Cerebellar cortex (tissue), 1 donor: ENCODE results near the gene PLA2G4E.
A peak's percentile ranks its signal among the peaks of the same experiment; 100 is the strongest.

Source experiments
- DNase-seq: peaks from one replicate; pipeline ENCODE4 v3.0.0-alpha.2; 2015; ENCODE audit warnings: low spot score

PLA2G4E gene

GRCh38 chr15:41978534-41978933 is 42.3 kb downstream of the PLA2G4E start:
- no peak for DNase-seq

DNA sequence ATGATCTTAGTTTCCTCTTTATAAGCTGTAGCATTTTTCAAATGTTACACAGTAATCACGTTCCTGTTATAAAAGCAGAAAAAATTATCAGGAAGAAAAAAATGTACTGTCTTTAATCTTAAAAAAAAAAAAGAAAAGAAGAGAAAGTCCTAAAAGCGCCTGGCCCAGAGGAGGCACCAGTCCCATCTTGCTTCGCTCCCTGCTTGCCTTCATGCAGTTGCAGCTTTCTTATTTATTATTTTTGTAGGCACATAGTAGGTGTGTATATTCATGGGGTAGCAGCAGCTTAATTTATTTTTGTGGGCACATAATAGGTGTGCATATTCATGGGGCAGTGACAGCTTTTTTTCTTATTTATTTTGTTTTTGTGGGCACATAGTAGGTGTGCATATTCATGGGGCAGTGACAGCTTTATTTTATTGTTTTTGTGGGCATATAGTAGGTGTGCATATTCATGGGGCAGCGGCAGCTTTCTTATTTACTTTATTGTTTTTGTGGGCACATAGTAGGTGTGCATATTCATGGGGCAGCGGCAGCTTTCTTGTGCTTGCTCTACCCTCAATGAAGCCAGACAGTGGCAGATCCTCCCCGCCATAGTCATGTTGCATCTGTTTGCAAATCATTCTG is 43.0 kb downstream of the PLA2G4E start:
- DNase-seq = no peak

- DNase-seq = no peak
These were observed 45.2 kb downstream of the PLA2G4E start for GRCh38 chr15:41975669-41976068.

- DNase-seq = no peak
These were observed 46.8 kb downstream of the PLA2G4E start for GRCh38 chr15:41974041-41974440.

DNA sequence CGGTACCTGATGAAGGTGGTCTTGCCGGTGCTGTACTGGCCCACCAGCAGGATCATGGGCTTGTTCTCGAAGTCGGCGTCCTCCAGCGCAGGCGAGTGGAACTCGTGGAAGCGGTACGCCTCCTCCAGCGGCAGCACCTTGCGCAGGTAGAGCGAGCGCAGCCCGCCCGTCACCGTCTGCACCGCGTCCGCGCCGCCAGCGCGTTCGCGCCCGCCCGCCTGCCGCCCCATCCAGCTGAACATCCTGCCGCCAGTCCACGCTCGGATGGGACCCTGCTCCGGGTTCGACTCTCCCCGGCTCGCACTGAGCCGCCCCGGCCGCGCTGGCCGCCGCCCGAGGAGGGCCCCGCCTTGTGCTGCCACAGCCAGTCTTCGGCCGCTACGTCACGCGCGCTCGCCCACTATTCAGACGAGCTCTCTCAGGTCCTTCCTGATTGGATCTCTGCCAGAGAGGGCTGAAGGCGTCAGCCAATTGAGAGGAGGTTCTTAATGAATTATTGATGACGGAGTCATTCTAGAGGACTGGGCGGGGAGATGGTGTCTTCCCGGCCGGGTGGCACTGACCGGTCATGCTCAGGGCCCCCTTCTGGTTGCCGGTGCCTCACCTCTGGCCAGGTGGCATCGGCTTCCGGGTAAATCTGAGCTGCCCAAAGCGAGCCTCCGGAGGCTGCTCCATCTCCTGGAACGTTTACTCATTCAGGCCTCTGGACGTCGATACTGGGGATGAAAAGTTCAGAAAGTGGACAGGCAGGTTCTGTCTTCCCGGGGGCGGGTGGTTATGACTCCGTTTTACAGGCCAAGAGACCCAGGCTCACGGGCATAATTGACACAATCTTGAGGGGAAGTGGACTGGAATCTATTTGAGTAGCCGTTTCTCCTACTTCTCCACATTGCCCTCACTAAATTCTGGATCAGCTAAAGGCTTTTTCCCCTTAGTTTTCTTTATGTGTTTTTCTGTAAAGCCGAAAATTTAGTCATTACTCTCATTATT is 48.3 kb downstream of the PLA2G4E start, which contains the start of gene EHD4:
Gene EHD4, minus strand, starts transcription at position 305 of the 990 bp plus-strand sequence. Its CDS starts 63 bp downstream, at position 242.
- DNase-seq = peak; percentile 100

DNA sequence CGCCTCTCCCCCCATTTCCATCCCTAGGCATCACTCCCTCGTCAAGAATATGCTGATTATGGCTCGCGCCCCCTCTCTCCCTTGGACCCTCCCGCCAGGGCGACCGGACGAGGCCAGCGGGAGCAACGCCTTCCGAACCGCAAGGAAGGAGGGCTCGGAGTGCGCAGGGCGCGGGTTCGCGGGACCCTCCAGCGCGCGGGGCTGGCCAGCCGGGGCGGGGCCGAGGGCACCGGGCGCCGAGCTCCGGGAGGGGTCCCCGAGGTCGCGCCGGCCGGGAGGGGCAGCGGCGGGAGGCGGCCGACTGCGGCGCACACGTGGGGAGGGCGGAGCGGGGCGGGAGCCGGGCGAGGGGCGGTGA is 49.0 kb downstream of the PLA2G4E start:
- no peak for DNase-seq

GRCh38 chr15:41971089-41971894 is 49.5 kb downstream of the PLA2G4E start:
- peak; percentile 37 for DNase-seq

GRCh38 chr15:41970456-41970855 is 50.4 kb downstream of the PLA2G4E start:
- no peak for DNase-seq

- DNase-seq = no peak
These were observed 50.9 kb downstream of the PLA2G4E start for GRCh38 chr15:41969851-41970431.

GRCh38 chr15:41968701-41969100 is 52.1 kb downstream of the PLA2G4E start:
- no peak for DNase-seq

GRCh38 chr15:41967506-41968206 is 53.2 kb downstream of the PLA2G4E start:
- no peak for DNase-seq

DNA sequence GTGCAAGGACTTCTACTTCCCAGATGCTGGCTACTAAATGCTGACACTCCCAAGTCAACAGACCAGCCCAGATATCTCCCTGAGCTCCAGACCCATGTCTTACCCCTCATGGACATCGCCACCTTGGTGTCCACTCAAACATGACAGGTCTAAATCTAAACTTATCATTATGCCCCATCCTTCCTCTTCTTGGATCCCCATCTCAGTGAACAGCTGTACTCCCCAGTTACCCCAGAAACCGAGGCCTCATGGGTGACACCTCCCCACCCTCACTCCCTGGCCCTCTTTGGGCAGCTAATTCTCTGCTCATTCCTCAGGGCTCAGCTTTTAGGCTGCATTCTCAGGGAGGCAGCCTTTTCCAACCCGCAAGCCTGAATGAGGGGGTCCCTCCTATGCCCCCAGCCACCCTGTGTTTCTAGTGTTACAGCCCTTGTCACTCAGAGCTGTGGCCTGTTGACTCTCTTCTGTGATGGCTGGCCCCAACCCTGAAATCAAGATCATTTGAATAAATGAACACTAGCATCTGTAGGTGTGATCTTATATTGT is 53.8 kb downstream of the PLA2G4E start:
- no peak for DNase-seq

- DNase-seq = no peak
These were observed 54.4 kb downstream of the PLA2G4E start for GRCh38 chr15:41966414-41966812.

DNA sequence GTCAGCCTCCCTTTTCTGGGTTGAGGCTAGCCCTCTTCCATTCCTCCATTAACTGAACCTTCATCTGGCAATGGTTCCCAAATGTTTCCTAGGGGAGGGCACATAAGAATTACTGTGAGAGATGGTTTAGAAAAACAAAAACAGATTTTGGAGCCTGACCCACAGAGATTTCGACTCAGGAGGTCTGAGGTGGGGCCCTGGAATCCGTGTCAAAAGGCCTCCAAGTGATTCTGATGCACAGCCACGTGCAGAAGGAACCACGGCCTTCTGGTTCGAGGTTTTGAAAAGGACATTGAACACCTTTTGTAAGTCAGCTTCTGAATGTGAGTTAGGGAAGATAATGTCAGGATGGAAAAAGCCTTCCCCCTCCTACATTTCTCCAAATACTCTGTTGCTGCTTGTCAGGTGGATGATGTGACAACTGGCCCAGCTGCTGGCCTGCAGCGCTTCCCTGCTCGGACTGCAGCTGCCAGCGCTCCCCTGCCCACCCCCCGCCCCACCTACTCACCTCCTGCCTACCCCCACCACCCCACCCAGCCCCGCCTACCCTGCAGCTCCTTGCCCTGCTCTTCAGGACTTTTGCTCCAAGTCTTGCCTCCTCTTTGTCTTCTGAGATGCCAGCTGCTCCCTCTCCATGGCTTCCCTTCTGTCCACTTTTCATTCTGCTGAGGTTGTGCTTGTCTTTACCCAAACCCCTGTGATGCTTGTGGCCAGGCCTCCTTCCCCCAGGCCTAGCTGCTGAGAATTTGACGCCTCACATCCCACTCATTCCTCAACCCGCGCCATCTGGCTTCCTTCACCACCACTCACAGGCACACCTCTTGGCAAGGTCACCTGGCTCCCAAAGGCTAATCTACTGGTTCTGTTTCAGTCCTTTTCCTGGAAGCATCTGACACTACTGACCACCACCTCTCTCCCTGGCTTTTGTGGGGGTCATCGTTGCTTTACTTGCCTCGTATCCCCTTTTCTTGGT is 55.1 kb downstream of the PLA2G4E start:
- DNase-seq = no peak

- no peak for DNase-seq
These were observed 59.1 kb downstream of the PLA2G4E start for GRCh38 chr15:41961595-41962202.

DNA sequence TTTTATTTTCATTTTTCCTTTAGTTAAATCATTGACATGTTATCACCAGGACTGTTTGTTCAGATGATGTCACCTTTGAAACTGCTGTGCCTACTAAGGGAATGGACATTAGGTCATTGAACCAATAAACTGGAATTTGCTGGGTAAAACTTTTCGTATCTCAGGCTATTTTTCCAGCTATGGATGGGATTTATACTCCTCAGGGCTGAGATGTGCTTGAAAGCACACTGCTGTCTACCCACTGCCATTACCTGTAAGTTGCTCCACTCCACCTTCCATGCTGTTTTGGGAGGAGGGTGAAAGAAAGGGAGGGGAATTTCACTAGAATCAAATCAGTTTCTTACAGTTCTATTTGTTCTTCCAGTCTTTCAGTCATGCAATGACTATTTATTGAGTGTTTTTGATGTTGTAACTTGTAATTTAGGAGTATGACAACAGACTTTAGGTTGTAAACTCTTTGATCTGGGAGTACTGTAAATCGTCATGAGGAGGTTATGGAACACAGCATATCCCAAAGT is 59.8 kb downstream of the PLA2G4E start:
- no peak for DNase-seq

GRCh38 chr15:41958002-41958420 is 62.8 kb downstream of the PLA2G4E start:
- DNase-seq = no peak

GRCh38 chr15:41957021-41957897 is 63.6 kb downstream of the PLA2G4E start:
- DNase-seq = no peak
